ENCODE results near the gene CCDC120. TPM values are rescaled to one million over a fixed set of nuclear protein-coding genes. Genes with fewer than 3 reads are reported as not detected.

CCDC120 gene
- total RNA-seq, 1 experiment from 2014 or later = 15.2 TPM

GRCh38 chrX:49064735-49065134, 5.9 kb downstream of the CCDC120 start:
- CTCF ChIA-PET = interaction anchor here (1.2 kb wide), 1 partner anchor 42 kb away, joined by 3 read pairs; no protein-coding TSS in a partner anchor
- no peak overlapping the region for H3K4me3 Mint-ChIP-seq
- no peaks in the 10 kb centered on the region for H3K4me1 Mint-ChIP-seq
- H3K9me3 Mint-ChIP-seq = no peaks in the 10 kb centered on the region
- TF ChIP-seq JUN (CRISPR knock-in tag; IDR thresholded peaks at IDR 0.05) (no peak), CREB1 (CRISPR knock-in tag; IDR thresholded peaks at IDR 0.05) (no peak), ZNF263 (CRISPR knock-in tag; IDR thresholded peaks at IDR 0.05; ENCODE audit: low read depth) (no peak), HMGA2 (CRISPR knock-in tag; IDR thresholded peaks at IDR 0.05) (no peak), GTF2I (CRISPR knock-in tag; conservative IDR thresholded peaks at IDR 0.05) (no peak), STAT6 (CRISPR knock-in tag; conservative IDR thresholded peaks at IDR 0.05; ENCODE audit: low read depth) (no peak), ZNF219 (CRISPR knock-in tag; IDR thresholded peaks at IDR 0.05; ENCODE audit: borderline replicate concordance) (no peak), GABPB1 (CRISPR knock-in tag; IDR thresholded peaks at IDR 0.05) (no peak), SMAD4 (CRISPR knock-in tag; IDR thresholded peaks at IDR 0.05) (no peak), MXD4 (CRISPR knock-in tag; IDR thresholded peaks at IDR 0.05; ENCODE audit: borderline replicate concordance) (no peak)
- ATAC-seq (no peak), DNase-seq (ENCODE audit: low spot score) (no peak)
- POLR2A ChIA-PET = no interaction called here
- no peak overlapping the region for H3K27ac Mint-ChIP-seq
- no peaks in the 10 kb centered on the region for H3K27me3 Mint-ChIP-seq (ENCODE audit: low read depth)
- peaks cover 2% of the 10 kb centered on the region; the same call in 1 of the 2 replicates for H3K36me3 Mint-ChIP-seq

- Mint-ChIP-seq H3K27ac (no peak overlapping the region), H3K4me3 (no peak overlapping the region), H3K36me3 (peaks cover 2% of the 10 kb centered on the region; the same call in 1 of the 2 replicates), H3K27me3 (ENCODE audit: low read depth) (no peaks in the 10 kb centered on the region), H3K4me1 (0 out of 2 replicates have a peak, but pooled peaks cover under 1% of the 10 kb centered on the region), H3K9me3 (no peaks in the 10 kb centered on the region)
- CTCF ChIA-PET = no interaction called here
- DNase-seq (ENCODE audit: low spot score) (no peak), ATAC-seq (no peak)
- no peak for TF ChIP-seq FOXP1 (CRISPR knock-in tag; IDR thresholded peaks at IDR 0.05; ENCODE audit: borderline replicate concordance)
- no peak for TF ChIP-seq FOXJ3 (CRISPR knock-in tag; IDR thresholded peaks at IDR 0.05; ENCODE audit: borderline replicate concordance)
- no peak for TF ChIP-seq ESRRA (CRISPR knock-in tag; IDR thresholded peaks at IDR 0.05; ENCODE audit: borderline replicate concordance)
- no peak for TF ChIP-seq CBFB (CRISPR knock-in tag; IDR thresholded peaks at IDR 0.05; ENCODE audit: low read depth)
- no peak for TF ChIP-seq ATF6 (CRISPR knock-in tag; IDR thresholded peaks at IDR 0.05)
- no peak for TF ChIP-seq NFYB (CRISPR knock-in tag; conservative IDR thresholded peaks at IDR 0.05; ENCODE audit: low read depth)
- TF ChIP-seq ZNF263 (CRISPR knock-in tag; IDR thresholded peaks at IDR 0.05; ENCODE audit: low read depth) = no peak
- no peak for TF ChIP-seq TP53 (CRISPR knock-in tag; IDR thresholded peaks at IDR 0.05)
- TF ChIP-seq, protein P1, sequence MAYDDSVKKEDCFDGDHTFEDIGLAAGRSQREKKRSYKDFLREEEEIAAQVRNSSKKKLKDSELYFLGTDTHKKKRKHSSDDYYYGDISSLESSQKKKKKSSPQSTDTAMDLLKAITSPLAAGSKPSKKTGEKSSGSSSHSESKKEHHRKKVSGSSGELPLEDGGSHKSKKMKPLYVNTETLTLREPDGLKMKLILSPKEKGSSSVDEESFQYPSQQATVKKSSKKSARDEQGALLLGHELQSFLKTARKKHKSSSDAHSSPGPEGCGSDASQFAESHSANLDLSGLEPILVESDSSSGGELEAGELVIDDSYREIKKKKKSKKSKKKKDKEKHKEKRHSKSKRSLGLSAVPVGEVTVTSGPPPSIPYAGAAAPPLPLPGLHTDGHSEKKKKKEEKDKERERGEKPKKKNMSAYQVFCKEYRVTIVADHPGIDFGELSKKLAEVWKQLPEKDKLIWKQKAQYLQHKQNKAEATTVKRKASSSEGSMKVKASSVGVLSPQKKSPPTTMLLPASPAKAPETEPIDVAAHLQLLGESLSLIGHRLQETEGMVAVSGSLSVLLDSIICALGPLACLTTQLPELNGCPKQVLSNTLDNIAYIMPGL (CRISPR knock-in tag; IDR thresholded peaks at IDR 0.05) = no peak
- TF ChIP-seq NR1H2 (CRISPR knock-in tag; IDR thresholded peaks at IDR 0.05) = no peak
- TF ChIP-seq ZNF671 (CRISPR knock-in tag; IDR thresholded peaks at IDR 0.05) = no peak
- TF ChIP-seq ZNF138 (CRISPR knock-in tag; conservative IDR thresholded peaks at IDR 0.05) = no peak
- TF ChIP-seq, protein P2, sequence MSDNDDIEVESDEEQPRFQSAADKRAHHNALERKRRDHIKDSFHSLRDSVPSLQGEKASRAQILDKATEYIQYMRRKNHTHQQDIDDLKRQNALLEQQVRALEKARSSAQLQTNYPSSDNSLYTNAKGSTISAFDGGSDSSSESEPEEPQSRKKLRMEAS (CRISPR knock-in tag; IDR thresholded peaks at IDR 0.05) = no peak
- no peak for TF ChIP-seq FOXK1 (CRISPR knock-in tag; IDR thresholded peaks at IDR 0.05)
- POLR2A ChIA-PET = no interaction called here
Measured at GRCh38 chrX:49066278-49066677, 7.5 kb downstream of the CCDC120 start.
